Muscle of leg (tissue), 16 donors: ENCODE results near the gene FAM209B. TPM values are rescaled to one million over a fixed set of nuclear protein-coding genes. Genes with fewer than 3 reads are reported as not detected.
A peak's percentile ranks its signal among the peaks of the same experiment; 100 is the strongest.
"Not testable (repeated sequence)": the region's sequence is repeated elsewhere in the genome, so short reads cannot be mapped to it uniquely, and the experiment has no call there.

Source experiments
- DNase-seq: peaks from one replicate; pipeline ENCODE4 v3.0.0; 2013
- H3K27ac ChIP-seq: one replicate; pipeline ENCODE4 v1.5.1; 2013; ENCODE audit warnings: mild to moderate bottlenecking, low read length, control low read depth
- H3K27me3 ChIP-seq: one replicate; pipeline ENCODE4 v1.6.1; 2013; ENCODE audit warnings: low read length; ENCODE audit not compliant: control insufficient read depth, insufficient read depth
- H3K36me3 ChIP-seq: one replicate; pipeline ENCODE4 v1.6.1; 2013; ENCODE audit warnings: low read length; ENCODE audit not compliant: control insufficient read depth, insufficient read depth
- H3K4me1 ChIP-seq: one replicate; pipeline ENCODE4 v1.6.1; 2013; ENCODE audit warnings: low read length; ENCODE audit not compliant: control insufficient read depth, insufficient read depth
- H3K4me3 ChIP-seq: one replicate; pipeline ENCODE4 v1.5.1; 2013; ENCODE audit warnings: low read length, control low read depth
- H3K9me3 ChIP-seq: replicated peaks from 2 replicates; pipeline ENCODE4 v1.6.1; 2013; ENCODE audit warnings: low read depth, low read length; ENCODE audit not compliant: control insufficient read depth
- WGBS: methylation state at CpG from one replicate; pipeline ENCODE4 v1.1.5; 2013; ENCODE audit warnings: missing lambda C conversion rate; ENCODE audit not compliant: insufficient coverage; 5-methylcytosine and 5-hydroxymethylcytosine counted together
- long read RNA-seq, 11 donors: transcript quantifications; one replicate each; lab custom pipeline, GENCODE V29; 2026
- polyA plus RNA-seq, 8 donors: library from polyadenylated mRNA; unstranded; fragments of 120-200 nt; gene quantifications; one replicate each; pipeline versions ENCODE4 v1.2.1 to v1.2.3, GENCODE V29; 2013; ENCODE audit warnings: inconsistent platforms in 1 of 8, low replicate concordance in 1 of 8; ENCODE audit not compliant: insufficient read length in 8 of 8, insufficient read depth in 1 of 8
- total RNA-seq: library from RNA; stranded (reverse); fragments of 120-200 nt; gene quantifications from one replicate; pipeline ENCODE4 v1.2.4, GENCODE V29; 2013

The FAM209B gene
- total RNA-seq (0.13 TPM), polyA plus RNA-seq (under 1 TPM in 2 of 8 donors, not detected in 6; 0.24 to 0.38 TPM)
- long read RNA-seq, donor 1, result 0 reads
- long read RNA-seq, donor 2, result 0 reads
- long read RNA-seq, donor 3, result 0 reads
- long read RNA-seq, donor 4, result 0 reads
- long read RNA-seq, donor 5, result 0 reads
- long read RNA-seq, donor 6, result 0 reads
- long read RNA-seq, donor 7, result 0 reads
- long read RNA-seq, donor 8, result 0 reads
- long read RNA-seq, donor 9, result 0 reads
- long read RNA-seq, donor 10, result 0 reads
- long read RNA-seq, donor 11, result 0 reads

GRCh38 chr20:56532946-56533345 lies at the start of gene FAM209B:
Gene FAM209B (plus strand): TSS chr20:56533246. CDS start chr20:56533342, 96 bp downstream.
- not testable (repeated sequence) for DNase-seq, H3K4me3 ChIP-seq, H3K4me1 ChIP-seq, H3K9me3 ChIP-seq, H3K36me3 ChIP-seq, H3K27ac ChIP-seq, H3K27me3 ChIP-seq
- 77% methylated on average over 7 of the region's 9 CpGs for WGBS

- 67% methylated on average over 2 of the region's 7 CpGs for WGBS
- DNase-seq, result no peak
- Histone ChIP-seq H3K27me3 (no peaks in the 10 kb centered on the region), H3K27ac (no peak overlapping the region), H3K9me3 (no peaks in the 10 kb centered on the region), H3K4me3 (no peak overlapping the region), H3K4me1 (no peaks in the 10 kb centered on the region), H3K36me3 (peaks cover 67% of the 10 kb centered on the region)
These were observed 49.1 kb upstream of the FAM209B start for GRCh38 chr20:56483970-56484369.

GRCh38 chr20:56487216-56487615 lies 45.8 kb upstream of the FAM209B start:
- Histone ChIP-seq H3K36me3 (peaks cover 64% of the 10 kb centered on the region), H3K27me3 (no peaks in the 10 kb centered on the region), H3K4me3 (no peak overlapping the region), H3K9me3 (no peaks in the 10 kb centered on the region), H3K27ac (no peak overlapping the region), H3K4me1 (no peaks in the 10 kb centered on the region)
- no peak for DNase-seq
- 81% methylated on average over 10 of the region's 11 CpGs for WGBS

- Histone ChIP-seq H3K4me1 (no peaks in the 10 kb centered on the region), H3K27me3 (no peaks in the 10 kb centered on the region), H3K4me3 (no peak overlapping the region), H3K27ac (no peak overlapping the region), H3K36me3 (peaks cover 64% of the 10 kb centered on the region), H3K9me3 (no peaks in the 10 kb centered on the region)
- WGBS, result 83% methylated on average over 1 of the region's 5 CpGs
- no peak for DNase-seq
These were observed 44.5 kb upstream of the FAM209B start for GRCh38 chr20:56488566-56488965.

GRCh38 chr20:56501116-56501515 lies 31.9 kb upstream of the FAM209B start:
- no peak overlapping the region for H3K27ac ChIP-seq
- H3K4me1 ChIP-seq, result no peaks in the 10 kb centered on the region
- WGBS, result no CpG with 5 or more reads among the region's 1 CpG
- no peak for DNase-seq
- H3K4me3 ChIP-seq, result no peak overlapping the region
- H3K9me3 ChIP-seq, result no peaks in the 10 kb centered on the region
- no peaks in the 10 kb centered on the region for H3K27me3 ChIP-seq
- H3K36me3 ChIP-seq, result peaks cover 13% of the 10 kb centered on the region

- no peak for DNase-seq
- H3K4me3 ChIP-seq, result no peak overlapping the region
- H3K27ac ChIP-seq, result no peak overlapping the region
- 80% methylated on average over 2 of the region's 8 CpGs for WGBS
- H3K9me3 ChIP-seq, result no peaks in the 10 kb centered on the region
- no peaks in the 10 kb centered on the region for H3K36me3 ChIP-seq
- H3K4me1 ChIP-seq, result no peaks in the 10 kb centered on the region
- H3K27me3 ChIP-seq, result no peaks in the 10 kb centered on the region
These were observed 29.1 kb upstream of the FAM209B start for GRCh38 chr20:56503916-56504315.

GRCh38 chr20:56504373-56505005 lies 28.6 kb upstream of the FAM209B start:
- Histone ChIP-seq H3K4me3 (no peak overlapping the region), H3K36me3 (no peaks in the 10 kb centered on the region), H3K4me1 (no peaks in the 10 kb centered on the region), H3K9me3 (no peaks in the 10 kb centered on the region), H3K27ac (no peak overlapping the region), H3K27me3 (no peaks in the 10 kb centered on the region)
- WGBS, result 98% methylated on average over 5 of the region's 9 CpGs
- no peak for DNase-seq

GRCh38 chr20:56506103-56506502 lies 26.9 kb upstream of the FAM209B start:
- no CpG with 5 or more reads among the region's 3 CpGs for WGBS
- no peaks in the 10 kb centered on the region for H3K9me3 ChIP-seq

GRCh38 chr20:56511926-56512325 lies 21.1 kb upstream of the FAM209B start:
- Histone ChIP-seq H3K27ac (no peak overlapping the region), H3K4me1 (peaks cover 32% of the 10 kb centered on the region), H3K4me3 (no peak overlapping the region), H3K36me3 (peaks cover 22% of the 10 kb centered on the region), H3K27me3 (no peaks in the 10 kb centered on the region), H3K9me3 (no peaks in the 10 kb centered on the region)
- WGBS, result 98% methylated on average over 8 of the region's 10 CpGs
- no peak for DNase-seq

More at GRCh38 chr20:56506103-56506502, 26.9 kb upstream of the FAM209B start:
- Histone ChIP-seq H3K27me3 (no peaks in the 10 kb centered on the region), H3K36me3 (no peaks in the 10 kb centered on the region), H3K4me1 (no peaks in the 10 kb centered on the region), H3K27ac (no peak overlapping the region), H3K4me3 (no peak overlapping the region)
- DNase-seq, result no peak

GRCh38 chr20:56513161-56514150 lies 19.6 kb upstream of the FAM209B start:
- 63% methylated on average over 19 of the region's 22 CpGs for WGBS
- H3K36me3 ChIP-seq, result peaks cover 37% of the 10 kb centered on the region
- no peak overlapping the region for H3K4me3 ChIP-seq
- H3K27me3 ChIP-seq, result no peaks in the 10 kb centered on the region
- peak overlapping the region; percentile 62 for H3K27ac ChIP-seq
- peaks cover 40% of the 10 kb centered on the region for H3K4me1 ChIP-seq
- peak; percentile 16 for DNase-seq
- no peaks in the 10 kb centered on the region for H3K9me3 ChIP-seq
